ENCODE results near the gene JMJD4. TPM values are rescaled to one million over a fixed set of nuclear protein-coding genes. Genes with fewer than 3 reads are reported as not detected.

JMJD4 gene, protein sequence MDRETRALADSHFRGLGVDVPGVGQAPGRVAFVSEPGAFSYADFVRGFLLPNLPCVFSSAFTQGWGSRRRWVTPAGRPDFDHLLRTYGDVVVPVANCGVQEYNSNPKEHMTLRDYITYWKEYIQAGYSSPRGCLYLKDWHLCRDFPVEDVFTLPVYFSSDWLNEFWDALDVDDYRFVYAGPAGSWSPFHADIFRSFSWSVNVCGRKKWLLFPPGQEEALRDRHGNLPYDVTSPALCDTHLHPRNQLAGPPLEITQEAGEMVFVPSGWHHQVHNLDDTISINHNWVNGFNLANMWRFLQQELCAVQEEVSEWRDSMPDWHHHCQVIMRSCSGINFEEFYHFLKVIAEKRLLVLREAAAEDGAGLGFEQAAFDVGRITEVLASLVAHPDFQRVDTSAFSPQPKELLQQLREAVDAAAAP
- 10 to 100 TPM; 22.3 to 25.9 (median 25.0) TPM for polyA plus RNA-seq

DNA sequence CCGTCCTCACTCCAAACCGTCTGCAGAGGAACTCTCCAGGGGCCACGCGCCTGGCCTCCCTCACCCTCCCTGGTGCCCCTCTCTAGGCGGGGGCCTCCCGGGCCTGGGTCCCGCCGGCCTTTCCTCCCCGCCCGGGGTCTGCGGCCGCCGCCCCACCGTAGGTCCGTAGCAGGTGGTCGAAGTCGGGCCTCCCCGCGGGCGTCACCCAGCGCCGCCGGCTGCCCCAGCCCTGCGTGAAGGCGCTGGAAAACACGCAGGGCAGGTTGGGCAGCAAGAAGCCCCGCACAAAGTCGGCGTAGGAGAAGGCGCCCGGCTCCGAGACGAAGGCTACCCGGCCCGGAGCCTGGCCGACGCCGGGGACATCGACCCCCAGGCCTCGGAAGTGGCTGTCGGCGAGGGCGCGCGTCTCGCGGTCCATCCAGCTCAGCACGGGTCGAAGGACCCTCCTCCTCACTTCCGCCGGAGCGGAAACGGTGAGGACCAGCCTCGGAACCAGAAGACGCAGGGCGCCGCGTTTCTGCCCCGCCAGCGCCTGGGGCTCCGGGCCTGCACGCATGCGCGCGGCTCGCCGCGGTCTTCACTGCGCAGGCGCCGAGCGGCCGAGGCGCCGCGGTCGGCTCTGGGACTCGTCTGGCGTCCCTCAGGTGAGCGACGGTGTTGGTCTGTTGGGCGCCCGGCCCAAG lies at the start of gene JMJD4, which contains the start of gene SNAP47:
TSS of gene JMJD4 (minus strand) at position 447 of the 683 bp plus-strand sequence. CDS start at position 418, 29 bp downstream.
TSS of gene SNAP47 (plus strand) at position 580 of the 683 bp plus-strand sequence. CDS start 12,302 bp downstream, outside the sequence.
- Mint-ChIP-seq H3K4me1 (peaks cover 19 to 44% of the 10 kb centered on the region in 2 donors), H3K9me3 (no peaks in the 10 kb centered on the region), H3K36me3 (no peaks in the 10 kb centered on the region), H3K27ac (peak within 1 kb of the TSS; percentile 79 to 93 (median 88)), H3K27me3 (ENCODE audit: low read depth in 3 of 3) (peaks cover 2 to 12% (median 11%) of the 10 kb centered on the region in 3 donors), H3K4me3 (peak within 1 kb of the TSS; percentile 85 to 91 (median 90))
- peak; percentile 95 for DNase-seq

GRCh38 chr1:227782226-227782625 lies 47.1 kb upstream of the JMJD4 start:
- no peak overlapping the region for H3K4me3 Mint-ChIP-seq
- H3K27ac Mint-ChIP-seq, result no peak overlapping the region
- peaks cover 9 to 11% of the 10 kb centered on the region in 2 donors for H3K4me1 Mint-ChIP-seq
- no peaks in the 10 kb centered on the region for H3K9me3 Mint-ChIP-seq
- H3K27me3 Mint-ChIP-seq (ENCODE audit: low read depth in 3 of 3), result peaks cover 4 to 11% (median 4%) of the 10 kb centered on the region in 3 donors
- H3K36me3 Mint-ChIP-seq, result peaks cover 0 to 28% (median 22%) of the 10 kb centered on the region in 3 donors
- no peak for DNase-seq

DNA sequence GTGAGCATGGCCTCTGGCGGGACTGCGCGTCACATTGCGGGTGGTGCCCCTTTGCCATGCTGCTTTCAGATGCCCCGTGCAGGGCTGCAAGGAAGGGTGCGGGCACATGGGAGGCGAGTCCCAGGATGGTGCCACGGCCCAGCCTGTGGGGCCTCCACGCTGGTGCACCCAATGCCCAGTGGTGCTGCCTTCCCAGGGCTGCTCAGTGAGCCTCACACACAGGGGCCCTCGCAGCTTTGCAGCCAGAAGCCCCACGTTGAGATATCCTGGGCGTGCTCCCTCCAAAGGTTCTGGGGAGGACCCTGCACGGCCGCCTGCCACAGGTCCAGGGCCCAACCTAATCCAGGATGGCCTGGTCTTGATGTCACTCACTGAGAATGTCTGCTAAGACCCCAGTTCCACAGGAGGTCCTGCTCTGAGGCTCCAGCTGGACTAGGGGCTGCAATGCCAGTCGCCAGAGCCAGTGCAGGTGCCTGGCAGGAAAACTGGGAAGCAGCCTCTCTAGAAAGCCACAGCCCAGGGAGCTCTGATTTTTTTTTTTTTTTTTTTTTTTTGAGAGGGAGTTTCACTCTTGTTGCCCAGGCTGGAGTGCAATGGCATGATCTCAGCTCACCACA lies 46.3 kb upstream of the JMJD4 start:
- Mint-ChIP-seq H3K27me3 (ENCODE audit: low read depth in 3 of 3) (peaks cover 0 to 7% (median 2%) of the 10 kb centered on the region in 3 donors), H3K36me3 (peaks cover 0 to 28% (median 22%) of the 10 kb centered on the region in 3 donors), H3K4me1 (peaks cover 10 to 16% of the 10 kb centered on the region in 2 donors), H3K4me3 (no peak overlapping the region), H3K27ac (no peak overlapping the region), H3K9me3 (no peaks in the 10 kb centered on the region)
- no peak for DNase-seq

GRCh38 chr1:227780101-227781044 lies 45.3 kb upstream of the JMJD4 start:
- Mint-ChIP-seq H3K9me3 (no peaks in the 10 kb centered on the region), H3K27ac (no peak overlapping the region), H3K4me3 (no peak overlapping the region), H3K36me3 (peaks cover 0 to 28% (median 22%) of the 10 kb centered on the region in 3 donors), H3K4me1 (peaks cover 21 to 27% of the 10 kb centered on the region in 2 donors), H3K27me3 (ENCODE audit: low read depth in 3 of 3) (peaks cover 0 to 2% (median 2%) of the 10 kb centered on the region in 3 donors)
- no peak for DNase-seq

- H3K27ac Mint-ChIP-seq, result no peak overlapping the region
- H3K36me3 Mint-ChIP-seq, result peaks cover 0 to 28% (median 22%) of the 10 kb centered on the region in 3 donors
- DNase-seq, result no peak
- peaks cover 28 to 34% of the 10 kb centered on the region in 2 donors for H3K4me1 Mint-ChIP-seq
- H3K4me3 Mint-ChIP-seq, result no peak overlapping the region
- no peaks in the 10 kb centered on the region for H3K9me3 Mint-ChIP-seq
- H3K27me3 Mint-ChIP-seq (ENCODE audit: low read depth in 3 of 3), result peaks cover 0 to 3% (median 0%) of the 10 kb centered on the region in 3 donors
Observed at GRCh38 chr1:227779685-227780084, 44.6 kb upstream of the JMJD4 start.

DNA sequence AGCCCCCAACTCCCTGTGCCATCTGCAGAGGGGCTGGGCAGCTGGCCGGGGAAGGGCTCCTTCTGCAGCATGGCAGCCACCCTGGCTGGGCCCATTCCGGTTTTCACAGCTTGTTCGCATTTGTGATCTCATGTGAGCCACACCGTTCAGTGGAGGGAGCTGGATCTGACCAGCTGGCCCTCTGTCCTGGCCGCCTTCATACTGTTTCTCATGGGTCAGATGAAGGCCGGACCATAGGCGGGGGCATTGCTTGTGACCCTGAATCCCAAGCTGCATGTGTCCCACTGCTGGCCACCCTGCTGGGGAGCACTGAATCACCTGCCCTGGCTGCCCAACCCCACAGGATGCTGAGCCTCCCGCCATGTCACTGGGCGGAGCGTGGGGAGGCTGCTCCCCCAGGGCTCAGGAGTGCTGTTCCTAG lies 43.9 kb upstream of the JMJD4 start:
- Mint-ChIP-seq H3K4me1 (peaks cover 34 to 40% of the 10 kb centered on the region in 2 donors), H3K27me3 (ENCODE audit: low read depth in 3 of 3) (peaks cover 5 to 9% (median 6%) of the 10 kb centered on the region in 3 donors), H3K4me3 (no peak overlapping the region), H3K27ac (no peak overlapping the region), H3K9me3 (peaks cover 0 to 1% (median 0%) of the 10 kb centered on the region in 6 donors), H3K36me3 (peaks cover under 1 to 23% (median 20%) of the 10 kb centered on the region in 3 donors)
- DNase-seq, result no peak

- H3K9me3 Mint-ChIP-seq, result peaks cover 0 to 3% (median 0%) of the 10 kb centered on the region in 6 donors
Observed at GRCh38 chr1:227778401-227778947, 43.4 kb upstream of the JMJD4 start.

DNA sequence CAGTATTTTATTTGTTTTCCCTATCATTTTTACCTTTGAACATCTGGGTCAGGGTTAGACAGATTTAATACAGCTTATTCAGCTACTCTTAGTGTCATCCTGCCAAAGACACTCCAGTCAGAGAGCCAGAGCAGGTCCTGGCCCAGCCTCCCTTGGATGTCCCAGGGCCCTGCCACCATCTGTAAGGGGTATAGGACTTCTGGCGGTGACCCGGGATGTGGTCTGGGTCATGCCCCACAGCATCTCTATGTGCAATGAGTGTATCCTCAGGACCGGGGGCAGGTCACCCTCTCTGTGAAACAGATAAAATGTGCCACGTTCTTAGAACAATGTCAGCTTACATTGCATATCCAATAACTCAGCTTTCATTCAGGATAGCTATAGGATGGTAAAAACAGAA lies 42.5 kb upstream of the JMJD4 start:
- no peak for DNase-seq
- Mint-ChIP-seq H3K27ac (no peak overlapping the region), H3K36me3 (peaks cover 4 to 18% (median 18%) of the 10 kb centered on the region in 3 donors)

More at GRCh38 chr1:227778401-227778947, 43.4 kb upstream of the JMJD4 start:
- Mint-ChIP-seq H3K36me3 (peaks cover 4 to 25% (median 24%) of the 10 kb centered on the region in 3 donors), H3K4me1 (peaks cover 40 to 46% of the 10 kb centered on the region in 2 donors), H3K4me3 (no peak overlapping the region), H3K27ac (no peak overlapping the region), H3K27me3 (ENCODE audit: low read depth in 3 of 3) (peaks cover 5 to 12% (median 8%) of the 10 kb centered on the region in 3 donors)
- DNase-seq, result no peak

DNA sequence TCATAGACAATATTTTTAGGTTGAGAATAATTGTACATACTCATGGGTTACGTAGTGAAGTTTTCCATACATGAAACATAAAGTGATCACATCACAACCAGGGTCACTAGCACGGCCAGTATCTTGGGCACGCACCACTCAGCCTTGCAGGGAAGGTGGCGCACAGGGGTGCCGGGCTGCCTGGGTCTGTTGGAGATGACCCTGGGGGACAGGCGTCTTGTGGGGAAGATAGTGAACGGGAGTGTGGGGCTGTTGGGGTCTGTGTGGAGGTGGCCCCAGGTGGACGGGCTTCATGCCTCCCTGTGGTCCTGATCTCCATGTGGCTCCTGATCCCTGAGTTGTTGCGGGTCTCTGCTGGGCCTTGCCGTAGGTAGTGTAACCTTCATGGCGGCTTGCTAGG lies 42.1 kb upstream of the JMJD4 start:
- Mint-ChIP-seq H3K27ac (no peak overlapping the region), H3K27me3 (ENCODE audit: low read depth in 3 of 3) (peaks cover 5 to 14% (median 12%) of the 10 kb centered on the region in 3 donors)
- no peak for DNase-seq

More for the DNA sequence above, 42.5 kb upstream of the JMJD4 start:
- peaks cover 43 to 50% of the 10 kb centered on the region in 2 donors for H3K4me1 Mint-ChIP-seq
- peaks cover 0 to 3% (median 0%) of the 10 kb centered on the region in 6 donors for H3K9me3 Mint-ChIP-seq
- no peak overlapping the region for H3K4me3 Mint-ChIP-seq
- peaks cover 5 to 12% (median 10%) of the 10 kb centered on the region in 3 donors for H3K27me3 Mint-ChIP-seq (ENCODE audit: low read depth in 3 of 3)

GRCh38 chr1:227776331-227776771 lies 41.2 kb upstream of the JMJD4 start:
- peak; percentile 48 to 54 (median 52) for DNase-seq
- peaks cover 7 to 14% (median 12%) of the 10 kb centered on the region in 3 donors for H3K27me3 Mint-ChIP-seq (ENCODE audit: low read depth in 3 of 3)
- H3K36me3 Mint-ChIP-seq, result peaks cover 8 to 22% (median 18%) of the 10 kb centered on the region in 3 donors
- peak overlapping the region in 4 of 6 donors; percentile 56 to 69 (median 63) for H3K27ac Mint-ChIP-seq
- H3K4me1 Mint-ChIP-seq, result peaks cover 45 to 54% of the 10 kb centered on the region in 2 donors
- peaks cover 0 to 3% (median 0%) of the 10 kb centered on the region in 6 donors for H3K9me3 Mint-ChIP-seq
- peak overlapping the region; percentile 36 to 85 (median 74) for H3K4me3 Mint-ChIP-seq

More for the DNA sequence above, 42.1 kb upstream of the JMJD4 start:
- peaks cover 0 to 3% (median 0%) of the 10 kb centered on the region in 6 donors for H3K9me3 Mint-ChIP-seq
- H3K36me3 Mint-ChIP-seq, result peaks cover 8 to 20% (median 18%) of the 10 kb centered on the region in 3 donors
- H3K4me3 Mint-ChIP-seq, result peak overlapping the region in 1 of 5 donors; percentile 18
- H3K4me1 Mint-ChIP-seq, result peaks cover 45 to 54% of the 10 kb centered on the region in 2 donors

DNA sequence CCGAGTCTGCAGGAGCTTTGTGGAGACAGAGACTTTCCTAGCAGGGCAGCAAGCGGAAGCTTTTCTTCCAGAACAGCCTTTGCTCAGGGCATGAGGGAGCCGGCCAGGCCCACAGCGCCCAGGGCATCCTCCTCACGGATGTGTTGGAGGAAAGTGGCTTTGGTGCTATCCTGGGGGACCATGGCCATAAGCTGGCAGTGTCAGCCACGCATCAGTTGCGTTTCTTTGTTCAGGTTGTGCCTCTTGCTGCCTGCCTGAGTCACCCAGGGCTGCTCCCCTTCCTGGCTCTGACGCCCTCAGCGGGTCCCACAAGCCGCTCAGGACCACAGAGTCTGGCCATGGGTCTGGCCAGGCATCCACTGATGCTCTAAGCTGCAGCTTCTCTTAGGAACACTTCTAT lies 40.7 kb upstream of the JMJD4 start:
- DNase-seq, result no peak
- Mint-ChIP-seq H3K4me1 (peaks cover 45 to 54% of the 10 kb centered on the region in 2 donors), H3K9me3 (peaks cover 0 to 3% (median 0%) of the 10 kb centered on the region in 6 donors), H3K27ac (peak overlapping the region in 3 of 6 donors; percentile 56 to 63 (median 63)), H3K4me3 (peak overlapping the region; percentile 36 to 85 (median 74)), H3K27me3 (ENCODE audit: low read depth in 3 of 3) (peaks cover 7 to 14% (median 12%) of the 10 kb centered on the region in 3 donors), H3K36me3 (peaks cover 8 to 23% (median 22%) of the 10 kb centered on the region in 3 donors)

All from immature natural killer cell (primary cell).